ENCODE data around the gene ZNF554.
"Not testable (repeated sequence)": the region's sequence is repeated elsewhere in the genome, so short reads cannot be mapped to it uniquely, and the experiment has no call there.

Gene ZNF554

DNA sequence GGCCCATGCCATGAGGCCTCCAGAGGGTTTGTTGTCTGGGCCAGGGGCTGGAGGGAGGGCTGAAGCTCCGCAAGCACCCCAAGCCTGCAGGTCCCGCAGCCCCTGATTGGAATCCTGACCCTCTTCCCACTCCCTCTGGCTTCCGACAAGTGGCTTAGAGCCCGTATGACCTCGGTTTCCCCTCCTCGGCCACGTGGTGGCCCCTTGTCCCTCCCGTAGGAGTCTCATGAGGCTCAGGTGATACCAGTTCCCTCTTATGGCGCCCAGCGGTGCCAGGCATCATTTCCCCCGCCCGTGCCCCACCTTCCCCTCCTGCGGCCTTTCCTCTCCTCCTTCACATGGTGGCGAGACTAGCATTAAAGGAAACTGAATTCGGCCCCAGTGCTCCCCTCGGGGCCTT, 28.2 kb upstream of the ZNF554 start:
- no peak for DNase-seq

DNA sequence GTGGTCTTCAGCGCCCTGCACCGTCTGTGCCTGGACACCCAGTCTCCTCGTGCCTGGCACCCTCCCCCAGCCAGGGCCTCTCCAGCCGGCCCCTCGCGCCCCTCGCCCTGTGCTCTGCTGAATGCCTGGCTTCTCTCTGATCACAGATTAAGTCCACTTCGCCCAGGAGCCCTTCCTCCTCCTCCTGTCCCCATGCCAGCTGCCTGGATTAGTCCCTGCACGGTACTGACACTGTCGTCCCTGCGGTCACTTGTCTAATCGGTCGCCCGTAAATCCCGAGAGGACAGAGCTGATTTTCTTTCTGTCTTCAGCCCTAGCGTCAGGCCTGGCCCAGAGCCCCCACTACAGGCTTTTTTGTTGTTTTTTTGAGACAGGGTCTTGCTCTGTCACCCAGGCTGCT, 27.8 kb upstream of the ZNF554 start:
- no peak for DNase-seq

DNA sequence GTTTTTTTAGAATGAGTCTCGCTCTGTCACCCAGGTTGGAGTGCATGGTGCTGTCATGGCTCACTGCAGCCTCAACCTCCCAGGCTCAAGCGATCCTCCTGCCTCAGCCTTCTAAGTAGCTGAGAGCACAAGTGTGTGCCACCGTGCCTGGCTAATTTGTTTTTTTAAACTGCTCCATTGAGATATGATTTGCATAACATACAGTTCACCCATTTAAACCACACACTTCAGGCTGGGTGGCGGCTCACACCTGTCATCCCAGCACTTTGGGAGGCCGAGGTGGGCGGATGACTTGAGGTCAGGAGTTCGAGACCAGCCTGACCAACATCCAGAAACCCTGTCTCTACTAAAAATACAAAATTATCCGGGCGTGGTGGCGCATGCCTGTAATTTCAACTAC, 27.0 kb upstream of the ZNF554 start:
- not testable (repeated sequence) for DNase-seq

DNA sequence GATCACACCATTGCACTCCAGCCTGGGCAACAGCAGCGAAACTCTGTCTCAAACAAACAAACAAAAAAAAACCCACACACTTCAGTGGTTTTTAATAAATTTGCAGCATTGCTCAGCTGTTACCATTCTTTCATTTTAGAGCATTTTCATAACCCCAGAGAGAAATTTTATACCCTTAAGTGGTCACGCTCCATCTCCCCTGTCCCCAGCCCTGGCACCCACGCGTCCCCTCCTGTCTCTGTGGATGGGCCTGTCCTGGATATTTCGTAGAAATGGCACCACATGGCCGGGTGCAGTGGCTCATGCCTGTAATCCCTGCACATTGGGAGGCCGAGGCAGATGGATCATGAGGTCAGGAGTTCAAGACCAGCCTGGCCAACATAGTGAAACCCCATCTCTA, 26.5 kb upstream of the ZNF554 start:
- no peak for DNase-seq

DNA sequence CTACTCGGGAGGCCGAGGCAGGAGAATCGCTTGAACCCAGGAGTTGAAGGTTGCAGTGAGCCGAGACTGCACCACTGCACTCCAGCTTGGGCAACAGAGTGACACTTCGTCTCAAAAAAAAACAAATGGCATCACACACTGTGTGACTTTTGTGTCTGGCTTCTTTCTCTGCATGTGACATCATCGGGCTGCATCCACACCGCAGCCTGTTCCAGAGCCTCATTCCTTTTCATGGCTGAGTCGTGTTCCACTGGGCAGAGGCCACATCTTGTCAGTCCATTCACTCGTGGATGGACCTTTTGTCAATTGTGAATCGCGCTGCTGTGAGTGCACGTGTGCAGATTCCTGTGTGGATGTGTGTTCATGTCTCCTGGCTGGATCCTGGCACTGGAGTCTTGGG, 26.1 kb upstream of the ZNF554 start:
- no peak for DNase-seq

DNA sequence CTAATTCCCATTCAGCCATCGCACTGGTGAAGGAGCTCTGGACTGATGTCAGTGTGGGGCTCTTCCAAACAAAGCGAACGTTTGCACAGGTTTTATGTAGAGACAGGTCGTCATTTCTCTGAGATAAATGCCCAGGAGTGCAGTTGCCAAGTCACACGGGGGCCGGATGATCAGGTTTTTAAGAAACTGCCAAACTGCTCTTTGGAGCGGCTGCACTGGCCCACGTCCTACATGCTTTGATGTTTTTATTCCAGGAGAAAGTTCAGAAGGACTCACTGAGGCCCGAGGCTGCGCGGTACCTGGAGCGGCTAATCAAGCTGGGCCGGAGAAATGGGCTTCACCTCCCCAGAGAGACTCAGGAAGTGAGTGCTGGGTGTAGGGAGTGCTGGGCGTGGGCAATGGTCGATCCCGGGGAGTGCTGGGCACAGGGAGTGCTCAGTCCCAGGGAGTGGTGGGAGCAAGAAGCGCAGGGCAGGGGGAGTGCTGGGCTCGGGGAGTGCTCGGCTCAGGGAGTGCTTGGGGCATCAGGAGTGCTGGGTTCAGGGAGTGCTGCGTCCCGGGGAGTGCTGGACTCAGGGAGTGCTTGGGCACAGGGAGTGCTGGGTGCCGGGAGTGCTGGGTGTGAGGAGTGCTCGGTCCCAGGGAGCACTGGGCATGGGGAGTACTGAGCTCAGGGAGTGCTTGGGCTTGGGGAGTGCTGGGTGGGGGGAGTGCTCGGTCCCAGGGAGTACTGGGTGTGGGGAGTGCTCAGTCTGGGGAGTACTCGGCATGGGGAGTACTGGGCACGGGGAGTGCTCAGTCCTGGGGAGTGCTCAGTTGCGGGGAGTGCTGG, 23.6 kb upstream of the ZNF554 start:
- DNase-seq, result no peak

DNA sequence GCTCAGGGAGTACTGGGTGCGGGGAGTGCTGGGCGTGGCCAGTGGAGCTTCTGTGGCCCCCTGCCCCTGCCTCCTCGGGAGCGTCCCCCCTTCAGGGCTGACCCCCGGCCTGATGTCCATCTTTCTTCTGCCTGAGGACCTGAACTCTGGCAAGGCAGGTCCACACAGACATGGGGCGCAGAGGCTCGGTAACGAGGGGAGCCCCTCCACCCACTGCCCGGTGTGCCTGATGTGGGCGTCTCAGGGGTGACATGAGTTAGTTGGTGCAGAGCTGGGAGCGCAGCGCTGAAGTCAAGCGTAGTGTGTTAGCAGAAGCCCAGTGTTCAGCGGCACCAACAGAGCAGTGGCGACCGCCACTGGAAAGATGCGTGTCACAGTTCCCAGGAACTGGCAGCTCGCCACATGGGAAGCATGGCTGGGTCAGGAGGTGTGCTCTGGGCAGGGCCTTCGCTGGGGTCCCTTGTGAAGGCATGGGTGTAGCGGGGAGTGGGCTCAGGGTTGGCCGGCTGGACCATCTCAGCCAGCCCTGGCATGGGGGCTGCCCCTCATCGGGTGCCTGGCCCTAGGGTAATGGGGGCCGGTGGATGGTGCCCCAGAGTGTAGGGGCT, 22.9 kb upstream of the ZNF554 start:
- DNase-seq, result no peak

DNA sequence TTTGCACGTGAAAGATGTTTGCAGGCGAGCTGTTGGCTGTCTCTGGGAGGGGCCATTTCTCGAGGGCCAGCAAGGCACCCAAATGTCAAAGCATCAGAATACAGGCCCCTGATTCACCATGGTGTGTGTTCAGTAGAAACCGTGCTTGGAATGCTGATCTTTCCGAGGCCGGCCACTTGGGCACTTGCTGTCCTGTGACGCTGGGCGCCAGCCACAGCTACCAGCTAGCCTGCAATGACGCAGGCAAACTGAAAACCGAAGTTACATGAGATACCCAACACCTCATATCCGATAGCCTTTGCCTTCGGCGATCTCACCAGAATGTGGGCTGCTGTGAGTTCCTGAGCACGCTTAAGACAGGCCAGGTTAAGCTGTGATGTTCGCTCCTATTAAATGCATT, 22.4 kb upstream of the ZNF554 start:
- no peak for DNase-seq

DNA sequence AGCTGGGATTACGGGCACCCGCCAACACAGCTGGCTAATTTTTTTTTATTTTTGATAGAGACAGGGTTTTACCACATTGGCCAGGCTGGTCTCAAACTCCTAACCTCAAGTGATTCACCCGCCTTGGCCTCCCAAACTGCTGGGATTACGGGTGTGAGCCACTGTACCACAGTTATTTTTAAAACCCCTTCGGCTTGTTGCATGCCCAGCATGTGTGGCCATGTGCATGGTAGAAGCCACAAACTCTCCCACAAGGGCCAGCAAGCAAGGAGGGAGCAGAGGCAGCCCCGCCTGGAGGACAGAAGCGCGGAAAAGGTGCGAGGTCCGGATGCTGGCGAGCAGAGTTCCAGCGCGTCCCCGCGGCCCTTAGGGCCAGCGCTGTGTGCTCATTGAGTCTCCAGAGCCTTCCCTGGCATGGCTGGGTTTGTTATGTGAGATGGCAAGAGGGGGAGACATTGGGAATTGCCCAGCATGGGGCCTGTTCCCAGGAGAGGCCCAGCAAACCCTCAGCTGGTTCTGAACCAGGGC, 21.4 kb upstream of the ZNF554 start:
- DNase-seq, result no peak

DNA sequence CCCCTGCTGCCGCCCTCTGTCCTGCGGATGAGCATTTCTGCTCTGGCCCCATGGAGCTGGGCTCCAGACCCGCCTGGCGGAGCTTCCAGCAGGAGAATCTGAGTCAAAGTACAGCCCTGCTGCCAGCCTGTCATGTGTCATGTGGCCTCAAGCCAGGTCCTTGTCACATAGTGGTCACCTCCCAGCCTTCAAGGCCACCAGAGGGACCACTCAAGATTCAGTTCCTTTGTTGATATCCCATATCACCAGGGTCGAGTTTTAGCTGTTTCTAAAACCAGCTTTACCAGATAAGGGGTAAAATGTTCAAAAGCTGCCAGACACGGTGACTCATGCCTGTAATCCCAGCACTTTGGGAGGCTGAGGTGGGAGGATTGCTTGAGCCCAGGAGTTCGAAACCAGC, 20.9 kb upstream of the ZNF554 start:
- DNase-seq, result no peak

DNA sequence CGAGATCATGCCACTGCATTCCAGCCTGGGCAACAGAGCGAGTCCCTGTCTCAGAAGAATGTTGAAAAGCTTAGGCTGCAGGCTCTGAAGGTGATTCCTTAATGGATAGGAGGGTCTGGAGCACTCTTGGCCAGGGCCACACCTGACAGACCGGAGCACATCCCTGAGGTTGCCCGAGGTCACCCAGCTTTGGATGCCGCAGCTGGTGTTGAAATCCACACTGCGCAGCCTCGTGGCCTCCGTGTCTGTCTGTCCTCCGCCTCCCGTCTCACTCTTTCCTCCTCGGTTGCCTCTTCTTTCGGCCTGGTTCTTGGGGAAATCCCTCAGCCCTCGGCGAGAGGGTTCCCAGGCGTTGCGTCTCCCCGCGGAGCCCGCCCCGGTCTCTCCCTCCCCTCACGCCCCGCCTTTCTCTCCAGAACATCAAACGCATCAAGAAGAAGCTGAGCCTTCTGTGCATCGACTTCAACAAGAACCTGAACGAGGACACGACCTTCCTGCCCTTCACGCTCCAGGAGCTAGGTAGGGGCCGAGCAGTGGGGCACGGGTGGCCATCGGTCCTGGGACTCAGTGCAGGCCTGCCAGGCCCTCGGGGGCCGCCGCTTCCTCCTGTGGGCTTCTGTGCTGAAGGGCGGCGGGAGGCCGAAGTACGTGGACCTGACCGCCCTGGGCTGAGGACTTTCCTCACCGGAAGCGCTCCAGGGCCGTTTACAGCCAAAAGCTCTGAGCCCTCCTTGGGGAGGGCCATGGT, 20.2 kb upstream of the ZNF554 start:
- no peak for DNase-seq

DNA sequence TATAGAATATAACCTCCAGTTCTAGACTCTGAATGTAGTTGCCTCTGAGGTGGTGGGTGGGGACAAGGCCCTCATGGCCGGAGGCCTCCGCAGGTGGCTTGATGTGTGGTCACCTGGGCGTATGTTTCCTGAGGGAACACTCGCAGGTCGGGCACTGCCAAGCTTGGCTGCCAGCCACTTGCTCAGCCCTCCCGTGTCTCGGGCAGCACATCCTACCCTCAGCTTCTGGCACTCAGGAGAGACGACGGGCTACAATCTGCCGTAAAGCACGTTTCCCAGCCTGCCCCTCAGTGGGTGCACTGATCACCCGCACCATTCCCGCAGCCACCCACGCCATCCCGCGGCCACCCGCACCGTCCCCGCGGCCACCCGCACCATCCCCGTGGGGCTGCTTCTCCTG, 19.2 kb upstream of the ZNF554 start:
- no peak for DNase-seq

DNA sequence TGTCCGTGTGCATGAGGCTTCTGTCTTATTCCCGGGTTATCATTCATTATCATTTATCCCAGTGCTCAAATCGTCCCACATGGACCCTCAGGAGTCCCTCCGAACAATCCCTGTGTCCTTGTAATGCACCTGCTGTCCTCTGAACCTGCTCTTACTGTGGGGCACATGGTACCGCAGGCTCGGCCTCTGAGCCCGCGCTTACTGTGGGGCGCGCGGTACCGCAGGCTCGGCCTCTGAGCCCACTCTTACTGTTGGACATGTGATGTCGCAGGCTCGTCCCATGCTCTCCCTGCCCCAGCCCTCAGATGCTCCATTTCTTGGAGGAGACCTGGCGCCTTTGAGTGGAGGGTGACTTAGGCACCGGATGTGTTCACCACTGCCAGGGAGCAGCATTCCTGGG, 16.8 kb upstream of the ZNF554 start:
- no peak for DNase-seq

DNA sequence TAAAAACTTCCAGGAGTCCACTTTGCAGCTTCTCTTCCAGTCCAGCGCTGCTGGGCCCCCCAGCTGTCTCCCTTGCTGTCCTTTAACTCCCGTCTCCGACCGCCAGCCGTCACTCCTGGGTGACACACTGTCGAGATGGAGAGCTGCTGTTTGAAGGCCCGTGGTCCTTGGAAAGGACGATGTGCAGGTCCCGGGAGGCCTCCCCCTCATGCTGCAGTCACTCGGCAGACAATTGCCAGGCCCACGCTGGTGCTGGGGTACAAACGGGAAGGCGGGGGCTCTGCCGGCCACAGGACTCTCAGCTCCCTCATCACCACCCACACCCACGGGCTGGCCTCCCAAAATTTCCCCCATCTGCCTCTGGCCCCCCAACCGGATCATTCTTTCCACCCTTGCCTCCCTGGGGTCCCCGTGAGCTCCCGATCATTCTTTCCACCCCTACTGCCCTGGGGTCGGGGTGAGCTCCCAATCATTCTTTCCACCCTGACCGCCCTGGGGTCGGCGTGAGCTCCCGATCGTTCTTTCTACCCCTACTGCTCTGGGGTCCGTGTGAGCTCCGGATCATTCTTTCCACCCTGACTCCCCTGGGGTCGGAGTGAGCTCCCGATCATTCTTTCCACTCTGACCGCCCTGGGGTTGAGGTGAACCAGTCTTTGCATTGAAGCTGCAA, 16.0 kb upstream of the ZNF554 start:
- DNase-seq, result no peak

DNA sequence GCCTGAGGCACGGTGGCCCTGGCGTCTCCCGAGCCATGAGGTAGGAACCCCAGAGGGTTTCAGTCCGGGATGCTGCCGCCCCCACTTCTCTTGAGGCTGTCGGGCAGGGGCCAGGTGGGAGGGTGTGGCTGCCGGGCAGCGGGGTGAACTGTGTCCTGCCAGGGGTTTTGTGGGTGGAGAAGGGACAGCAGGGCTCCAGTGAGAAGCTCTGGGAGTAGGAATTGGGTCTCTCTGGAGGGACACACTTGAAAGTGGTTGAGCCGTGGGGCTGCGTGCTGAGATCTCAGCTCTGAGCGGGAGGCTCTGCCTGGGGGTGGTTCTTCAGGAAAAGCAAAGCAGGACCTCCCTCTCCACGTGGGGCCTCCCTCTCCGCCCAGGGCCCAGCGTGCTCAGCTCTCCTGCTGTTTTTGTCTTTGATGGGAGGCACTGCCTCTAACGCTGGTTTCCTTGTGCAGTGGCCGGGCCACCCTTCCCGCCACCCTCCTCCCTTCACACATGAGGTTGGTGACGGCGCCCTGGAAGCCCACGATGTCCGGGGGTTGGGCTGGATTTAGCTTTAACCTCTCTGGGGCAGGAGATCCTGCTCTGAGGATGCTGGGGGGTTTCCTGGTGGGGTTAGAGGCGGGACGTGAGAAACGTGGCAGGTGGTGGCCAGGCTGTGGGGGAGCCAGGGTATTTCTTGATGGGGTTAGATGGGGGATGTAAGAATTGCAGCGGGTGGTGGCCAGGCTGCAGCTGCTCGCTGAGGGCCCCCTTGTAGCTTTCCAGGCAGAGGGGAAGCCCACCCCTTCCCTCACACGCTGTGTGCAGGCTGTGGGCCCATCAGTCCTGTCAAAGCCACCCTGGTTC, 15.3 kb upstream of the ZNF554 start:
- DNase-seq, result no peak

DNA sequence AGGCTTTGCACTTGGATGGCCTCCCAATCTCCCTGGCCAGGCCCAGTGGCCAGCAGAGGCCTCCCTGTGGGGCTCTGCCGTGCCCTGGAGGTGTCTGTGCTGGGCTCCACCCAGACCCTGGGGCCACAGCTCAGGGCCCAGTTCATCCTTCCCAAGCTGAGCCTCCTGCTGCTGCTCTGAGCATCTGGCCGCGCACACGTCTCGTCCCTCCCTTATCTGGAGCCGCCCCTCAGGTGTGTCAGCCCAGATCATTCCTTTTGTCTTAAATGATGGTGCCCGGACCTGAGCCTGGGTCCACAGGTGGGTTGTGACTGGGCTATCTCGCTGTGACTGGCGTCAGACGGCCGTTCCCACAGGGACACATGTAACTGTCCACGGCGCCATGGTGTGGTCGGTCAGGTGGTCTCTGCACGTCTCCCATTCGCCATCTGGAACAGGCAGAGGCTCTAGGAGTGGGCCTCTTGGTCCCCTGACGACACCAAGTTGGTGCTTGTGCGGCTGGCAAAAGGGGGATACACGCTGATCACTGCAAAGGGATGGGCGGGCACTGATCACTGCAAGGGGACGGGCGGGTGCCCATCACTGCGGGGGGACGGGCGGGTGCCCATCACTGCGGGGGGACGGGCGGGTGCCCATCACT, 14.3 kb upstream of the ZNF554 start:
- no peak for DNase-seq

DNA sequence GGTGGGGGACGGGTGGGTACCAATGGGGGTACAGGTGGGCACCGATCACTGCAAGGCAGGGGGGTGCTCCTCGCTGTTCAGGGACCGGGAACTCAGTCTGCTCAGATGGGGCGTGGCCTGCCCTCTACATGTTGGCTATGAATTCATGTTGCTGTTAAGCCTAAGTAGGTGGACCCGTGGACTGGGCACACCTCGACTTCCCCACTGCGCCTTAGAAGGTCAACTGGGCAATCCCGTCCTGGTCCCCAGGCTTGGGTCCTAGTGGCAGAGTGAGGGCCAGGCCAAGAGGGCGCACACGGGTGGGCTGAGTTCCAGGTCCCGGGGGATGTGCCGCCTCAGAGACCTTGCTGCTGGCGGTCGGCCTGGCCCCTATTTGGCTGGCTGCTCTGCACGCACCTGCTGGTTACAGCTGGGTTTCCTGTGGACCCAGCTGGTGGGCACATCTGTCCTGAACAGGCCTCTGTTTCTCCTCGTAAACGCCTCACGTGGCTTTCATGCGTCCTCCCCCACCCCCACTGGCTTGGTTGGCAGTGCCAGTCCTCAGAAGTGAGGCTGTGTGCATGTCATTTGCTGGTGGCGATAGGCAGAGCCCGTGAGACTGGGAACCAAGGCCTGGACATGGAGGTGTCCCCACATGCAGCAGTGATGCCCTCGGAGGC, 13.5 kb upstream of the ZNF554 start:
- no peak for DNase-seq

DNA sequence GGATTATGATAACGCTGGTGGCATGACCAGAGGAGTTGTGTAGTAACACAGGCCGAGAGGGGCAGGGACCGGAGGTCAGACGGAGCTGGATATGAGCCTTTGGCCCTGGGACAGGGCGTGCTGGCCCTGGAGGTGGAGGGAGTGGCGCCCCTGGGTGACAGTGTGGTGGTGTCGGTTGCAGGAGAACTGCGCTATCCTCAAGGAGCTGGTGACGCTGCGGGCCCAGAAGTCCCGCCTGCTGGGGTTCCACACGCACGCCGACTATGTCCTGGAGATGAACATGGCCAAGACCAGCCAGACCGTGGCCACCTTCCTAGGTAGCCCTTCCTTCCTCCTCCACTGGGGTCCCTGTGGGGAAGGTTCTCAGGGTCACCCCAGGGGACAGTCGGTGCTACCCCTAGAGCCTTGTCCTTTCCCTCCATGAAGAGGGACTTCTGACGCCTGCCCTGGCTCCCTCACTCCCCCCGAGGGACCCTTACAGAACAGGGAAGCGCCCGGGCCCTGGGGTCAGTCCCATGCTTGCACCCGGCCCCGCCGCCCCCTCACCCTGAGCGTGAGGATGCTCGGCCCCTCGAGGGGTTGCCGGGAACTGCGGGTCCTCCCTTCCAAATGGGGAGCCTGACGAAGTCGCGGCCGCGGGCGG, 12.8 kb upstream of the ZNF554 start:
- DNase-seq, result no peak

DNA sequence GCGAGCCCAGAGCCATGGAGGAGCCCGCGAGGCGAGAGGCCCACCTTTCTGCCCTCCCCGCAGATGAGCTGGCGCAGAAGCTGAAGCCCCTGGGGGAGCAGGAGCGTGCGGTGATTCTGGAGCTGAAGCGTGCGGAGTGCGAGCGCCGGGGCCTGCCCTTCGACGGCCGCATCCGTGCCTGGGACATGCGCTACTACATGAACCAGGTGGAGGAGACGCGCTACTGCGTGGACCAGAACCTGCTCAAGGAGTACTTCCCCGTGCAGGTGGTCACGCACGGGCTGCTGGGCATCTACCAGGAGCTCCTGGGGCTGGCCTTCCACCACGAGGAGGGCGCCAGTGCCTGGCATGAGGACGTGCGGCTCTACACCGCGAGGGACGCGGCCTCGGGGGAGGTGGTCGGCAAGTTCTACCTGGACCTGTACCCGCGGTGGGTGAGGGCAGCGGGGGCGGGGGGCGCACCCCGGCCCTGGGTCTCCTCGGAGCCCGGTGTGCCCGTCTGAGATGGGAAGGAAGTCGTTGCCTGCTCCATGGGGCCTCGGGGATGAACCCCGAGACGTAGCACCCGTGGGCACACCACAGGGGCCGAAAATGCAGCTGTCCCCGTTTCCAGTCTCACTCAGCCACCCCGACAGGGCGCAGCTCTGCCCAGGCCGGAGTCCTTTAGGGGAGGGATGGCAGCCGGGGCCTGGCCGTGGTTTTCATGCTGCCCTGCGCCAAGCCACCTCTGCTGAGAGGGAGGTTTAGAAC, 12.1 kb upstream of the ZNF554 start:
- DNase-seq, result no peak
